GM13976 (cell line): ENCODE data around the gene DRD5.
"Not testable (repeated sequence)": the region's sequence is repeated elsewhere in the genome, so short reads cannot be mapped to it uniquely, and the experiment has no call there.

Experiments used
- DNase-seq: peaks from one replicate; pipeline ENCODE4 v3.0.0; 2012; ENCODE audit warnings: low spot score
- CTCF ChIP-seq: IDR thresholded peaks from 2 replicates; pipeline ENCODE4 v1.5.1; 2012; ENCODE audit warnings: borderline replicate concordance, mild to moderate bottlenecking; ENCODE audit not compliant: insufficient read depth; ENCODE audit errors: extremely low read depth, missing control alignments, control extremely low read depth
- in situ Hi-C: fragments of 300-500 bp; cut with MboI; formaldehyde crosslinking; loops from one replicate; pipeline ENCODE4 v1.12.0; 2022; ENCODE audit warnings: low sequenced_read_pairs, mixed read lengths, inconsistent platforms; ENCODE audit not compliant: unreplicated experiment

DRD5 gene

GRCh38 chr4:9781343-9782135 is at the start of gene DRD5:
Gene DRD5 (plus strand): TSS chr4:9781634. CDS start chr4:9782030, 396 bp downstream.
- no peak for TF ChIP-seq CTCF
- in situ Hi-C loops: no loop called here
- DNase-seq: no peak

- DNase-seq, in situ Hi-C loops: not testable (repeated sequence)
Measured at GRCh38 chr4:9732256-9732655, 49.2 kb upstream of the DRD5 start.

- in situ Hi-C loops: no loop called here
- no peak for TF ChIP-seq CTCF
- DNase-seq: no peak
Measured at GRCh38 chr4:9735515-9735914, 45.9 kb upstream of the DRD5 start.

- DNase-seq, in situ Hi-C loops: not testable (repeated sequence)
Measured at GRCh38 chr4:9737280-9737679, 44.2 kb upstream of the DRD5 start.

GRCh38 chr4:9743789-9744188 is 37.6 kb upstream of the DRD5 start:
- in situ Hi-C loops, DNase-seq: not testable (repeated sequence)

- in situ Hi-C loops: no loop called here
- DNase-seq: no peak
- no peak for TF ChIP-seq CTCF
Measured at GRCh38 chr4:9745782-9746181, 35.7 kb upstream of the DRD5 start.

GRCh38 chr4:9758641-9759317 is 22.7 kb upstream of the DRD5 start:
- in situ Hi-C loops: no loop called here
- no peak for DNase-seq
- TF ChIP-seq CTCF: no peak

- in situ Hi-C loops: loop anchor here (5.0 kb wide), 1 partner anchor 254 kb away; no protein-coding TSS in a partner anchor
- peak; percentile 70 for TF ChIP-seq CTCF
- DNase-seq: peak; percentile 74
Measured at GRCh38 chr4:9762823-9763475, 18.5 kb upstream of the DRD5 start.
